IPS-NIHi7 (cell line): ENCODE data around the gene ZNF189.

Experiments
- DNase-seq: peaks from one replicate; pipeline ENCODE4 v3.0.0; 2012; ENCODE audit warnings: mixed read lengths; ENCODE audit errors: extremely low spot score

The ZNF189 gene

DNA sequence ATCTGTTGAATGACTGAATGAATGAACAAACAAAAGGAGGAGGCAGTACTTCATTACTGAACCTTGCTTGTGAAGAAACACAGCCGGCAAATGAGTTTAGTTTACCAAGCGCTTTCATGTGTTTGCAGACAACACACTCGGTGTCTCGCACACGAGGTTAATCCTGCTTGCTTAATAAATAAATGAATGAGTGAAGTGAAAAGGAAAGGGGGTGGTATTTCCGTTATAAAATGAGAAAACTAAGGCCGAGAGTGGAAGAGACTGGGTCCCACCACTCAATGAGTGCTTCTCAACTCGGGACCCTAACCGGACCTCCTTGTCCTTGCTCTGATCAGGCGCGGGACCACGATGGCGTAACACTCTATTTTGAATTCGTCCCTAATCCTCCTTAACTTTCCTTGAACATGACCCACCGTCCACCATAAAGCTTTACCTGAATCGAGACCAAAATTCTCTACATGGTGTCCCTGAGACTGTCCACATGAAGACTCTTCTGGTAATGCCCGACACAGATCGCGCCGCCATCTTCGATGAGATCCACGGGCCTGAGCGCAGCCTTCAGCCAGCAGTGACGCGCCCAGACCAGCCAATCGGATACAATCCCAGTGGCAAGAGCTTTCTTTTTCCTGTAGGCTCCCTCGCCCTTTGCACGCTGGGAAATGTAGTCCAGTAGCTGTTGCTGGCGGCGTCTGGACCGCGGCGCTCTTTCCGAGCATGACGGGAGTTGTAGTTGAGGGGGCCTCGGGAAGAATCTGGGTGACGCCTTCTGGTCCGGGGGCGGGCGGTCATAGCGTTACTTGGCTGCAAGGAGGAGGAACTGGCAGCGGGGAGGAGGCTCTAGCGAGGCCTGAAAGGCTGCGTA is at the start of gene ZNF189, which contains the start of gene MRPL50:
Gene ZNF189, plus strand, starts transcription at position 784 of the 862 bp plus-strand sequence. CDS start 306 bp downstream, outside the sequence.
Gene MRPL50, minus strand, starts transcription at position 551 of the 862 bp plus-strand sequence. Its CDS starts 26 bp downstream, at position 525.
- DNase-seq = peak; percentile 98

DNA sequence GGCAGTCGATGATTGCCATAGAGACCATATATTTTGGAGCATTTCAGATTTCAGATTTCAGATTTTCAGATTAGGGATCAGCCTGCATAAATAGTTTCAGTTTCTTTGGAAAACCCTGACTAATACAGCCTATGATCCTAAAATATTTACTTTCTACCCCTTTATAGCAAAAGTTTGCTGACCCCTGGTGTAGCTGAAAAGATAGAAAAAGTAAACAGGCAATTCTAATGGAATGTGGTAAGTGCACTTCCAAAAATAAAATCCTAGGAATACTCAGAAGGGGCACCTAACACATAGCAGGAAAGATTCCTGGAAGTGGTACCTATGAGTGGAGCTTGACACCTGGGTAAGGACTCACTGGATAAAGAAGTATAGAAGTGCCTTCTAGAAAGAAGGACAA is 48.4 kb upstream of the ZNF189 start:
- DNase-seq = no peak

DNA sequence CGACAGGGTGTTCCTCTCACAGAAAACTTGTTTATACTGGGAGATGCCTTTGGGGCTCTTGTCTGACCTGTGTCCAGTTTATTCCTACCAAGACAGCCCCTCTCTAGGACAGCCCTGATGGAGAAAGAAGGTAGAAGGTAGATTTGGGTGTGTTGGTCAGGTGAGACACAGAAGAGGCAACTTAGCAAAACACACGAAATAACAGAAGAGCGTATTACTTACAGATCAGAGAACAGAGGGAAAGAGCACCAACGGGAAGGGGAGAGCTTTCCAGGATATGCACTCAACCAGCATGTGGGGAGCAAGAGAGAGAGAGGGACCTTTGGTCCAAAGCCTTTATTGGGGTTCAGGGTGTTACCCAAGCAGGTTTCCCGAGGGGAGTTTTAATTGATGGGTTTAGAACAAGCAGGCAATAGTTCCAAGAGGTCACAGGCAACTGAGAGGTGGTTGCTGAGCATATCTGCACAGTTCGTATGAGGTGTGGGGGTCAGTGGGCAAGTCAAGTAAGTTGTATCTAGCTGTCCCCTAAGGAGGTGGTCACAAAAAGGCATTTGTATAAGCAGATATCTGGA is 45.7 kb upstream of the ZNF189 start:
- no peak for DNase-seq

DNA sequence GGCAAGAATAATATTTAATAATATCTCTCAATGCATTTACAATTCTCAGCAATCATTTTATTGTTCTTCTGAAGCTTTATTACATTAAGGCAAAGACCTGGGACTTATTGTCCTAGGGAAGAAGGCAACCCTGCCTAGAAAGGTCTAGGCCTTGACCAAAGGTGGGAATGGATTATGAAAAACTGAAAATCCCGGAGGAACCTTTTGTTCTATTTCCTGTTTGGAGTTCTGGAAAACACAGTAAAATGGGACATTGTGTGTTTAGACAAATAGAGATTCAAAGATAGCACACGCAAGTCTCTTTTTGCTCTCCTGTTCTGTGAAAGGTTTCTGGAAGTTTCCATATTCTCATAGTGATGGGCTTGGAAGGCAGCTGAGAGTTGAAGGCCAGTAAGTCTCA is 45.0 kb upstream of the ZNF189 start:
- no peak for DNase-seq

DNA sequence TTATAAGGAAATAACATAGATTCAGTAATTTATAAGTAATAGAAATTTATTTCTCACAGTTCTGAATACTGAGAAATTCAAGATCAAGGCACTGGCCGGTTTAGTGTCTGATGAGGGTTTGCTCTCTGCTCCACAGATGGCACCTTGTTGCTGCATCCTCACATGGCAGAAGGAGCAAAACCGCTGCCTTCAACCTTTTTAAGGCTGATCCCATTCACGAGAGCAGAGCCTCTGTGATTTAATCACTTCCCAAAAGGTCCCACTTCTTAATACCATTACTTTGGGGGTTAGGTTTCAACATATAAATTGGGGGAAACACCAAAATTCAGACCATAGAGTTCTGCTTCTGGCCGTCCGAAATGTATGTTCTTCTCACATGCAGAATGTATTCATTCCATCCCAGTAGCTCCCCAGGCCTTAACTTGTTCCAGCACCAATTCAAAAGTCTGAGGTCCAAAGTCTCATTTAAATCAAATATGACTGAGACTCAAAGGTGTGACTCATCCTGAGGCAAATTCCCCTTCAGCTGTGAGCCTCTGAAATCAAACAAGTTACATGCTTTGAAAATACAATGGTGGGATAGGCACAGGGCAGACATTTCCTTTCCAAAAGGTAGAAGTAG is 44.4 kb upstream of the ZNF189 start:
- no peak for DNase-seq

DNA sequence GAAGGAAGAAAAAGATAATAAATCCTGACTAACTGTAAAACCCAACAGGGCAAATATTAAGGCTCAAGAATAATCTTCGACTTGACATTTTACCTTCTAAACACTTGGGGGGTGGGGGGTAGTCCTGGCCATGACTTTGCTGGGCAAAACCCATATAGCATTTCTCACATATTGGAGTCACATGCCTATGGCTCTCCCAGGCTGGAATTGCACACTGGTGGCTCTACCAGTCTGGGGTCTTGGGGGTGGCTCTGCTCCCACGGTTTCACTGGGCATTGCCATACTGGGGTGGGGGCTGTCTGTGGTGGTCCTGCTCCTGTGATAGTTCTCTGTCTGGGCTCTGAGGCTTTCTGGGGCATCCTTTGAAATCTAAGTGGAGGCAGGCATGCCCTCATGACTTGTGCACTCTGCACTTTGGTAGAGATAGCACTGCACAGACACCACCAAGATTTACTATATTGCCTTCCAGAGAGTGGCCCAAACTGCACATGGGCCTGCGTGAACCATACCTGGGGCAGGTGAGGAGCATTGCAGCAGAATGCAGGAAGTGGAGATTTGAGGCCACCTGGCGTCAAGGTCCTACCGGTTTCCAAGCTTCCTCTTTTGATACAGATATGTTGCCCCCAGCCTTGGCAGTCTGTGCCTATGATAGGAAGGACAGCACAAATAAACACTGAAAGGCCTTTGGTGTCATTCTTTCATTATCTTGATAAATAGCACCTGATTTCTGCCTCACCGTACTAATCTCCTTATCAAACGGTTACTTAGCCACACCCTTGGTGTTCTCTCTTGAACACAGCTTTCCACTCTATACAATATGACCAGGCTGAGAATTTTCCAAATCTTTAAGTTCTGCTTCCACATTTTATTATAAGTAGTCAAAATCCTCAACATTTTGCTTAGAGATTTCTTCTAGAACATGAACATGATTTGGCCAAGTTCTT is 43.6 kb upstream of the ZNF189 start:
- no peak for DNase-seq

DNA sequence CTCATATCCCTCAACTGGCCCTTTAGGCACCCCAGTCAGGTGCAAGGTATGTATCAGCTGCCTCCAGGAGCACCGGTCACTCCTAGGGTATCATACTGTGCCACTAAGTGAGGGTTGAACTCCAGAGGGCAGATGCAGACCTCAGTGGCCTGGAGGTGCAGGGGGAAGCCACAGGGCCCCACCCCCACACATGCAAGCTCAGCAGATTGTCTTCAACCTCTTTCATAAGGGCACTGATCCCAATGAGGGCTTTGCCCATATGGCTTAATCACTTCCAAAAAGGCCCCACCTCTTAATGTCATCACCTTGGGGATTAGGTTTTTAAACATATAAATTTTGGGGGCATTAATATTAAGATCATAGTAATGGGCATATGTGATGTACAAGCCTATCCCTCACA is 42.0 kb upstream of the ZNF189 start:
- DNase-seq = no peak

DNA sequence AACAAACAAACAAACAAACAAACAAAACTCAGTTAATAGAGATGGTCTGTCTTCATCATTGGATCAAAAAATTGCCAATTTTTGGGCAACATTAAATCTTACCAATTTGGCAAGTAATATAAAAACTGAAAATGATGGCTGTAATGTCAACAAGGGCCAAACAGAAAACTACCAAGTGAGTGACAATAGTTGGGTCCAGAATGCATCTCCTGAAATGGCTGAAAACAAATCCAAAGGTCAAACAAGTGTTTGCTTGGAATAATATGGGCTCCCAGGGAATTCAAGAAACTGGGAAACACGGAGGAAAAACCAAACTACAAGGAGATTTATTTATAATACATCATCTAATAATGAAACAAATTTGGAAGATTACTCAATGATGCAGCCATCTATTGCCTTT is 39.0 kb upstream of the ZNF189 start:
- DNase-seq = no peak

DNA sequence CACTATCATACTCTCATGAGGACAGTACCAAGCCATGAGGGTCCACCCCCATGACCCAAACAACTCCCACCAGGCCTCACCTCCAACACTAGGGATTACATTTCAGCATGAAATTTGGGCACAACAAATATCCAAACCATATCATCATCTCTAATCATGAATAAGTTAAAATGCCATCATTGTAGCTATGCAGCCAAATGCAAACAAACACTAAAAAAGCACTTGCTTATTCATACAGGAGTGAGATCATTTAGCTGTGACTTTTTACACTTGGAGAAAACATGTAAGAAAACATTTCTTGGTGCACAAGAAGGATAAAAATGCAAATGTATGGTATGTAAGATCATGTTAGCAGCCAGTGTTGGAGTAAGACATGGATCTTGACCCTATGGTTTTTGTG is 38.0 kb upstream of the ZNF189 start:
- DNase-seq = no peak

DNA sequence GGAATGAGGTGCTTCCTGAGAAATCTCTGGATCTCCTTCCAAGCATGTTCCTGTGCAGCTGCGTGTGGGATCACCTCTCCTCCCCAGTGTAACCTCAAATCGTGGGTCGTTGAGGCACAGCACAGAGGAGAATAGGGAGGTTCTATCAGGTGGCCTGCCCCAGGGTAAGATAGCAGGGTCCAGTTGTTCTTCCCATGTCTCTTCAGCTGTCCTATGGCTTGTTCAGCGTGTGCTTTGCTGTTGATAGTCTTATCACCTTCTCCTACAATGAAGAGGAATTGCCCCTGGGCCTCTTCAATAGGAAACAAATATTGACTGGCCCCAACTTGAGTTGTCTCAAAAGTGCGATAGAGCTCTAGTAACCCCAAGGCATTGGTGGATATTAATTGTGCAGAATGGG is 36.2 kb upstream of the ZNF189 start:
- no peak for DNase-seq

DNA sequence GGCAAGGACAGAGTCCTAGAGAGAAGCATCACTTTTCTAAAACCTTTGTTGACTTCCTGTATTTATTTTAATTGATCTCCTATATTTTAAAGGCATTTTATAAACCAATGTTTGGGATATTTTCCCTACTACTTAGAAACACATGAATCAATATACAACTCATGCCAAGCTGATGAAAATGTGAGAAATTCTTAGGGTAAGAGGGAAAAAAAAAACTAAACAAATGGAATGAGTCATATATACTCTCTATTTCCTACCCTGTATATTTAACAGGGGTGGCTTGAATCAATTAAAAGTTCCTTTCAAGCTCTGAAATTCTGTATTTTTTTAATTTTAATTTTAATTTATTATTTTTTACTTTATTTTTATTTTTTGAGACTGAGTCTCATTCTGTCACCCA is 33.5 kb upstream of the ZNF189 start:
- no peak for DNase-seq

DNA sequence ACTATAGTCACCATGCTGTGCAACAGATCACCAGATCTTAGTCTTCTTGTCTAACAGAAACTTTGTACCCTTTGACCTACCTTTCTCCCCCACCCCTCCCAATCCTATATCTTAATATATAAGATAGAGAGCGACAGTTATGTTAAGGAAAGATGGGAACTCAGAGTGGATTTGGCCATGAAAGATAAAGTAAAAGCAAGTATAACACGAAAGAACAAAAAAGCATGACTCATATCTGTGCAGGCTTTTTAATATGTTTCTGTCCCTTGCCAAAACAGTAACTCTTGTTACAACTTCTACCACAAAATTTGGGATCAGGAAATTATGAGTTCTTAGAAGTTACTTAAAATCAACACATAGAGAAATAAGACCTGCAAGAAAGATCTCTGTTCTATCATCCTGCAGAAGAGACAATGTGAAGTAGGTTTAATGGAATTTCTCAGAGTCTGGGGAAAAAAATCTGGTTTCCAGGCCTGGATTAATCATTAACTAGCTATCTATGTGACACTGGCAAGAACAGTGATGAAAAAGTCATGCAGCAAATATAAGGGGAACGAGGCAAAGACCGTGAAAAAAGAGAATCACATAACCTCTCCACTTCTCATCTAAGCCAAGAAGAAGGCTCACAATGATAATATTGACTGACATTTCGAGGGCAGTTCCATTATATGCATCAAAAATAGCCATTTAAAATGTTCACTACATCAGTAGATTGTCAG is 32.5 kb upstream of the ZNF189 start:
- no peak for DNase-seq

DNA sequence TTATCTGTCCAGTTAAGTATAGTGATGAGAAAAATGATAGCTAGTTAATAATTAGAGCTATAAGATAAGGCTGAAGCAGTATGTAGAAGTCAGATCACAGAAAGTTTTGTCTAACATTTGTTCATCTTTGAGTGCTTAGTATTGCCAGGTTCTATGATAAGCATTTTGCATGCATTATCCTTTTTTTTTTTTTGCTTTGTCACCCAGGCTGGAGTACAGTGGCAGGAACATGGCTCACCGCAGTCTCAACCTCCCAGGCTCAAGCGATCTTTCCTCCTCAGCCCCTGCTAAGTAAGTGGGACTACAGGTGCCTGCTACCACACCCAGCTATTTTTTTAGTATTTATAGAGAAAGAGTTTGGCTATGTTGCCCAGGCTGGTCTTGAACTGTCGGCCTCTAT is 31.3 kb upstream of the ZNF189 start:
- DNase-seq = no peak

DNA sequence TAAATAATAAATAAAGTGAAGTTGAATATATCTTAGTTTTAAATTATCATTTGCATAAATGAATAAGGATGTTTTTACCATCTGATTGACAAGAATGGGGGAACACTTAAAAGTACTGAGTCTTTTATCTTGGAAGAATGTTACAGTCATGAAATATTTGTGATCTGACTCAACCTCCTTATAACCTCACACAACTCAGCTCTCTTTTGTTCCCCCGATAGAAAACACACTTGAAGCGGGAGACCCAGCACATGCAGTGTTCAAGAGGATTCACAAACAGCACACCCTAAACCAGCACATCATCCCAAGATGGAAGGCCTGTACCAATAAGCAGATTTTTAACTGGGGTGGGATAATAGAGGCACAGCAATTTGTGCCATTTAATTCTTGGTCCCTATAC is 29.4 kb upstream of the ZNF189 start:
- no peak for DNase-seq

DNA sequence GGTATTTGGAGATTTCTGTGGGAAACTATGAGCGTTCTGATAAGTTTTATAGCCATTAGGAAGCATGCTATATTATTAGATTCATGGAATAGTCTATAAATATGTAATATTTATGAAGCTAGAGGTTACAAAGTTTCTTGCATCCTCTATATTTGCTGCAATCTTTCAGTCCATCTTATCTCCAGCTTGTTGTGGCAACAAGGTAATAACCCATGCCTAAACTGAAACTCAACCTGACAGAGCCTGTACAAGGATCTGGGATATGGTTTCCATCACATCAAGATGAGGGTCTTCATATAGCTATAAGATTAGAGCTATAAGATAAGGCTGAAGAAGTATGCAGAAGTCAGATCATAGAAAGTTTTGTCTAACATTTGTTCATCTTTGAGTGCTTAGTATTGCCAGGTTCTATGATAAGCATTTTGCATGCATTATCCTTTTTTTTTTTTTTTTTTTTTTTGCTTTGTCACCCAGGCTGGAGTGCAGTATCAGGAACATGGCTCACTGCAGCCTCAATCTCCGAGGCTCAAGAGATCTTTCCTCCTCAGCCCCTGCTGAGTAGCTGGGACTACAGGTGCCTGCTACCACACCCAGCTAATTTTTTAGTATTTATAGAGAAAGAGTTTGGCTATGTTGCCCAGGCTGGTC is 28.6 kb upstream of the ZNF189 start:
- DNase-seq = no peak

DNA sequence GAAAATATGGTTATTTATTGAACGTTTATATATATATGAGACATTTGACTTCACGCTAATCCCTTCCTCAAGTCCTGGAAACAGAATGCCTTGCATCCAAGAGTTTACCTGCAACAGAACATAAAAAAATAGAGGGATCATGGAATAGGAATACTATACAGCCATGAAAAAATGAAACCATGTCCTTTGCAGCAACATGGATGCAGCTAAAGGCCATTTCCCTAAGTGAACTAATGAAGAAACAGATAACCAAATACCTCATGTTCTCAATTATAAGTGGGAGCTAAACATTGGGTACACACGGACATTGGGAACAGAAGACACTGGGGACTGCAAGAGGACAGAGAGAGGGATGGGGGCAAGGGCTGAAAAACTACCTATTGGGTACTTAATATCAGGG is 26.8 kb upstream of the ZNF189 start:
- no peak for DNase-seq

DNA sequence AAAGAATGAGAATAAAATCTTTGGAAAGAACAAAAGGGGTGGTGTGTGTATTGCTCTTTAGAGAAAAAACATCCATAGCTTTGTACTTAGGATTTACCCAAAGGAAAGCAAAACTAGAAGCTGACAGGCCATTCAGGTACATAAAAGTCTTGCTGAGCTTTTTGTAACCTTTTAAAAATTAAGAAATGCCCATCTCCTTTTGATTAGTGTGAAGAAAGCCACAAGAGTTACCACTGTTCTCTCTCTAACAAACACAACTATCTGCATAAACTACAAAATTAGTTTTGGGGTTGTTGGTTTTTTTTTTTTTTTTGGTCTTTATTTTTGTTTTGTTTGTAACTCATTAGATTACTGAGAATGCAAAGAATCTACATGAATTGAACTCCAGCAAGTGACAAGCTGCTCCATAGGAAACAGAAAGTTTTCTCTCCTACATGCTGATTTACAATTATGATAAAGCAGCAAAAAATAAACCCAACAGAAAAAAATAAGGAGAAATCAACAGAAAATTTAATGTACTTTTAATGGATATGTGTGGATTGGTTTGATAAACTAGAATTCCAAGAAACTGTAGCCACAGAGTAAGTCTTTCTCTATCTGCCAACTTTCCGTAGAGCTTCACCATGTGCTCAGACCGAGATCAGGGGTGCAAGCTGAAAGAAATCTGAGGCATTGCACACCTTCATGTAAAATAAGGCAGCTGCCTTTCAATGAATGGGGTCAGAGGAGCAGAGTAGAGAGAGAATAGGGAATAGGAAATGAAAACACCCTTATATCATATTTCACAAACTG is 26.1 kb upstream of the ZNF189 start:
- DNase-seq = no peak

DNA sequence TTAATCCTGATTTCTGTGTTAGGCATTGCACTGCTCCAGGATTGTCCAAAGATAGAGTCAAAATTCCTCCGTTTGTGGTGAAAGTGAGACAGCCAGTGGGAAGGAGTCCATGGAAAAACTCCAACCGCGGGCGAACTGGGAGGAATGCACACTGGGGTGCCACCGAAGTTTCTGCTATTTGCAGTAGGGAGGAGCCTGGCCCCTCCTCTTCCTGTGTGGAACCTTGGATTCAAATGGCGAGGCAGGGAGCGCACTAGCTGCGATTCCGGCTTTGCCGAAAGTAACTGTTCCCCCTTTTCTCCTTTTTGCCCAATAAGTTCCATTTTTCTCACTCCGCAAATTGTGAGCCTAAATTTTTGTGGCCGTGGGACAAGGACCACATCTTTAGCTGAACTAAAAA is 23.1 kb upstream of the ZNF189 start:
- DNase-seq = no peak

DNA sequence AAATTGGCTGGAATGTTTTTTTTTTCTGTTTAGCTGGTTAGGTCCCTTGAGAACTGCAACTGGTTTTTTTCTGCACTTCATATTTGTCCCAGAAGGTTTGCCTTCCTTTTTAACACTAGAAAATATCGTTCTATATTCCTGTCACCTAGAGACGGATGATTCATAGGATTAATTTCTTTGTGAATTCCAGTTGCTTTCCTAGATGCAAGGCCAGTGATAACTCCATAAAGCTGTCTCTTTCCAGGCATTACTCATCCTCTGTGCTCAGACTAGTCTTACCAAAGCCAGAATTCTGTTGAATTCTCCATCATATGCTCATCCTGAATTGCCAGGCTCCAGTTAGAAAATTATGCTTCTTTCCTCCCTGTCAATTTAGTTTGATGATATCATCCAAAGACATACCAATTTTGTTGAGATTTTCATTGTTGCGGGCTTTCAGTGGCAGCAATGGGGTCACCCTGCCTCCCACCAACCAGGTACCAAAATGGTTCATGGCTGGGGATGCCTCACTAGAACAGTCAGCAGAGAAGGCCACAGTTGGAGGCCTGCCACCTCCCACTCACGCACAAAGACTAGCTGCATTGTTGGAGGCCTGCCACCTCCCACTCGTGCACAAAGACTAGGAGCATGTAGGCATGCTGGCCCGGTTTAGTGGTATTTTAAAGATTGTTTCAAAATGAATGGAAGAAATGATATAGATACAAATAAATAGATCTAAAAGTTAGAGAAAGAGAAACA is 22.4 kb upstream of the ZNF189 start:
- DNase-seq = no peak
